Keratinocyte (primary cell): Measurements from ENCODE around the gene DDX27. TPM values are rescaled to one million over a fixed set of nuclear protein-coding genes. Genes with fewer than 3 reads are reported as not detected.
"Not testable (repeated sequence)": the region's sequence is repeated elsewhere in the genome, so short reads cannot be mapped to it uniquely, and the experiment has no call there.

ENCODE experiments used
- DNase-seq: peaks from one replicate; pipeline ENCODE4 v3.0.0-alpha.2; 2011; ENCODE audit warnings: low read depth, missing footprints, low spot score
- FAIRE-seq: peaks from 2 replicates; lab custom pipeline; 2011; peaks lifted over from hg19 to GRCh38; lab: Jason Lieb, UNC
- H2AFZ ChIP-seq: 2 replicates; pipeline ENCODE4 v1.6.0; 2012; ENCODE audit warnings: low read length, control low read depth, inconsistent platforms; ENCODE audit not compliant: control insufficient read depth
- H3K27ac ChIP-seq: 2 replicates; pipeline ENCODE4 v1.5.1; 2011; ENCODE audit warnings: low read length; ENCODE audit not compliant: control insufficient read depth, insufficient read depth
- H3K27me3 ChIP-seq: 3 replicates; pipeline ENCODE4 v1.6.0; 2011; ENCODE audit warnings: low read length; ENCODE audit not compliant: control insufficient read depth, insufficient read depth; ENCODE audit errors: extremely low read depth
- H3K36me3 ChIP-seq, 2 experiments: 2 replicates in 1 of 2; 3 replicates in 1 of 2; pipeline ENCODE4 v1.5.1; 2011; ENCODE audit warnings: low read length in 2 of 2, mild to moderate bottlenecking in 1 of 2; ENCODE audit not compliant: control insufficient read depth in 2 of 2, insufficient read depth in 2 of 2; ENCODE audit errors: extremely low read depth in 1 of 2
- H3K4me1 ChIP-seq: 3 replicates; pipeline ENCODE4 v1.5.1; 2011; ENCODE audit warnings: low read length; ENCODE audit not compliant: control insufficient read depth, insufficient read depth; ENCODE audit errors: extremely low read depth
- H3K4me2 ChIP-seq: 3 replicates; pipeline ENCODE4 v1.6.0; 2011; ENCODE audit warnings: low read depth, low read length; ENCODE audit not compliant: control insufficient read depth, insufficient read depth; ENCODE audit errors: extremely low read depth
- H3K4me3 ChIP-seq, 3 experiments: fragments of 200-600 bp in 1 of 3; sonication (generic) in 1 of 3; 2 replicates in 2 of 3; 3 replicates in 1 of 3; pipeline ENCODE4 v1.5.1; 2011 to 2016; ENCODE audit warnings: low read length in 3 of 3, mild to moderate bottlenecking in 3 of 3, control low read depth in 2 of 3, inconsistent platforms in 1 of 3, low read depth in 1 of 3, mixed read lengths in 1 of 3, mixed run types in 1 of 3, moderate library complexity in 1 of 3; ENCODE audit not compliant: control insufficient read depth in 2 of 3, insufficient read depth in 2 of 3; ENCODE audit errors: extremely low read depth in 1 of 3
- H3K79me2 ChIP-seq: 2 replicates; pipeline ENCODE4 v1.6.0; 2012; ENCODE audit warnings: low read length; ENCODE audit not compliant: control insufficient read depth, insufficient read depth
- H3K9ac ChIP-seq: 3 replicates; pipeline ENCODE4 v1.6.0; 2011; ENCODE audit warnings: low read length; ENCODE audit not compliant: control insufficient read depth, insufficient read depth; ENCODE audit errors: extremely low read depth
- H3K9me1 ChIP-seq: 3 replicates; pipeline ENCODE4 v1.6.0; 2011; ENCODE audit warnings: low read length; ENCODE audit not compliant: control insufficient read depth, insufficient read depth; ENCODE audit errors: extremely low read depth
- H3K9me3 ChIP-seq: 2 replicates; pipeline ENCODE4 v1.5.1; 2012; ENCODE audit warnings: low read depth, low read length; ENCODE audit not compliant: control insufficient read depth
- H4K20me1 ChIP-seq: 3 replicates; pipeline ENCODE4 v1.6.0; 2011; ENCODE audit warnings: low read length; ENCODE audit not compliant: control insufficient read depth, insufficient read depth; ENCODE audit errors: extremely low read depth
- CTCF ChIP-seq, 3 experiments: IDR thresholded peaks in 1 of 3; conservative IDR thresholded peaks in 1 of 3; optimal IDR thresholded peaks in 1 of 3; 2 replicates in 2 of 3; 3 replicates in 1 of 3; pipeline versions ENCODE3 to v1.5.1; 2011; ENCODE audit warnings: low read length in 3 of 3, mild to moderate bottlenecking in 3 of 3, moderate library complexity in 2 of 3, control low read depth in 1 of 3, inconsistent platforms in 1 of 3; ENCODE audit not compliant: insufficient read depth in 2 of 3; ENCODE audit errors: extremely low read depth in 1 of 3
- EZH2 ChIP-seq: IDR thresholded peaks from one replicate; pipeline ENCODE4 v1.6.1; 2012; ENCODE audit warnings: inconsistent platforms, mild to moderate bottlenecking, low read length, moderate library complexity
- dilution Hi-C: fragments of 300-500 bp; cut with MboI; formaldehyde crosslinking; loops from one replicate; pipeline ENCODE4 v1.7.0; 2020; ENCODE audit warnings: low sequenced_read_pairs; ENCODE audit not compliant: extremely low pct_ligation_motif_present
- polyA plus RNA-seq, 5 experiments: library from polyadenylated mRNA; depleted of rRNA in 3 of 5; stranded (reverse) in 3 of 5; stranded (forward) in 1 of 5; unstranded in 1 of 5; fragments of >200 nt; gene quantifications; 1 replicate in 1 of 5; 2 replicates in 3 of 5; 3 replicates in 1 of 5; pipeline versions ENCODE4 v1.2.1 to v1.2.3, GENCODE V29; 2011 to 2012; ENCODE audit warnings: missing spikeins in 2 of 5, low read depth in 1 of 5, low replicate concordance in 1 of 5

DDX27 gene
- polyA plus RNA-seq, 1 donor (not counting 4 experiments of a cell fraction or from before 2014, with no cell fraction given) = 34.5 TPM

- H4K20me1 ChIP-seq = peaks cover 2% of the 10 kb centered on the region
Measured at GRCh38 chr20:49187330-49187850, 31.8 kb upstream of the DDX27 start.

GRCh38 chr20:49187851-49188641, 31.2 kb upstream of the DDX27 start, which contains the start of gene STAU1:
Gene STAU1, minus strand, starts transcription at chr20:49188334. Its CDS starts 22,133 bp downstream, at chr20:49166201.
- H3K36me3 ChIP-seq = peaks cover 0 to 5% of the 10 kb centered on the region in 2 experiments

More at GRCh38 chr20:49187330-49187850, 31.8 kb upstream of the DDX27 start:
- no peak overlapping the region for H2AFZ ChIP-seq
- peaks cover 53% of the 10 kb centered on the region for H3K79me2 ChIP-seq
- no peak for TF ChIP-seq EZH2
- TF ChIP-seq CTCF (optimal IDR thresholded peaks at IDR 0.05 in 1 of 3, IDR thresholded peaks at IDR 0.05 in 1 of 3, conservative IDR thresholded peaks at IDR 0.05 in 1 of 3; ENCODE audit: extremely low read depth in 1 of 3, insufficient read depth in 2 of 3, low read length in 3 of 3) = no peak
- FAIRE-seq (no peak), DNase-seq (no peak)
- H3K27ac ChIP-seq = peak overlapping the region; percentile 45
- H3K9me3 ChIP-seq = no peaks in the 10 kb centered on the region
- H3K9me1 ChIP-seq = no peaks in the 10 kb centered on the region
- H3K4me1 ChIP-seq = peaks cover 7% of the 10 kb centered on the region
- H3K36me3 ChIP-seq = peaks cover 0 to 5% of the 10 kb centered on the region in 2 experiments
- peak overlapping the region; percentile 71 for H3K9ac ChIP-seq
- no peaks in the 10 kb centered on the region for H3K27me3 ChIP-seq
- peak overlapping the region; percentile 60 to 87 (median 85) for H3K4me3 ChIP-seq
- H3K4me2 ChIP-seq = peak overlapping the region; percentile 96
- dilution Hi-C loops = no loop called here

GRCh38 chr20:49192944-49193518, 26.2 kb upstream of the DDX27 start:
- H4K20me1 ChIP-seq, FAIRE-seq, dilution Hi-C loops: not testable (repeated sequence)

More at GRCh38 chr20:49187851-49188641, 31.2 kb upstream of the DDX27 start, which contains the start of gene STAU1:
- peak within 1 kb of the TSS; percentile 45 for H3K27ac ChIP-seq
- peaks cover 7% of the 10 kb centered on the region for H3K4me1 ChIP-seq
- H3K27me3 ChIP-seq = no peaks in the 10 kb centered on the region
- peaks cover 2% of the 10 kb centered on the region for H4K20me1 ChIP-seq
- no peaks in the 10 kb centered on the region for H3K9me3 ChIP-seq
- H3K4me3 ChIP-seq = peak within 1 kb of the TSS; percentile 60 to 87 (median 85)
- H3K4me2 ChIP-seq = peak within 1 kb of the TSS; percentile 96
- H3K9ac ChIP-seq = peak within 1 kb of the TSS; percentile 71
- peak within 1 kb of the TSS; percentile 99 for H2AFZ ChIP-seq
- no peaks in the 10 kb centered on the region for H3K9me1 ChIP-seq
- TF ChIP-seq EZH2 (no peak), CTCF (optimal IDR thresholded peaks at IDR 0.05 in 1 of 3, IDR thresholded peaks at IDR 0.05 in 1 of 3, conservative IDR thresholded peaks at IDR 0.05 in 1 of 3; ENCODE audit: extremely low read depth in 1 of 3, insufficient read depth in 2 of 3, low read length in 3 of 3) (no peak)
- dilution Hi-C loops = no loop called here
- DNase-seq (peak; percentile 60), FAIRE-seq (no peak)
- H3K79me2 ChIP-seq = peaks cover 47% of the 10 kb centered on the region

More at GRCh38 chr20:49192944-49193518, 26.2 kb upstream of the DDX27 start:
- H3K36me3 ChIP-seq, H3K9me3 ChIP-seq, H3K27me3 ChIP-seq, DNase-seq, H3K4me1 ChIP-seq, H3K27ac ChIP-seq, H2AFZ ChIP-seq, H3K79me2 ChIP-seq, H3K9me1 ChIP-seq, H3K4me2 ChIP-seq, H3K4me3 ChIP-seq, H3K9ac ChIP-seq: not testable (repeated sequence)
